ENCODE data around the gene FGF11. TPM values are rescaled to one million over a fixed set of nuclear protein-coding genes. Genes with fewer than 3 reads are reported as not detected.

The FGF11 gene
- total and polyA plus RNA-seq, 12 donors, result 2.0 to 15.9 (median 7.6) TPM

- ATAC-seq, result peak in 1 of 8 donors; percentile 17
- H3K36me3 ChIP-seq, result peaks cover 0 to 58% (median 7%) of the 10 kb centered on the region in 9 donors
Measured at GRCh38 chr17:7462474-7463371, 23.4 kb downstream of the FGF11 start.

DNA sequence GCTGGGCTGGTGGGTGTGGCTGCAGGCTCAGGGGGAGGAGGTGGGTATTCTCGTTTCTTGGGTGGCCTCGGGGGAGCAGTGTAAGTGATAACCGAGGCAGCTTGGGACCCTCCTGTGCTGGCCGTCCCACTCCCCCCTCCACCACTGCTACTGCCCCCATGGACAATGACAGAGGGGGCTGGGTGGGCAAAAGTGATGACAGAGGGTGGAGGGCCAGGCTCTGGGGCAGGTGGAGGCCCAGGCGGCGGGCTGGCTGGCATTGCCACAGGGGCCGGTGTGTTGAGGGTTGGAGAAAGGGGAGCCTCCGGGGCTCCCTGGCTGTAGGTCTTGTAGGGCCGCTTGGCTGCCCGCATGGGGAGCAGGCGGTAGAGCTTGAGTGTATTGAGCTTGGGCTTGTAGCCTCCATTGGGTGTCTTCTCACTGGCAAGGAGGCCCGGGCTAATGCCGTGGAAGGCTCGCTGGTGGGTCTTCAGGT lies 24.1 kb downstream of the FGF11 start:
- no peak overlapping the region for H3K27ac ChIP-seq
- no peak for DNase-seq
- TF ChIP-seq, protein P1, sequence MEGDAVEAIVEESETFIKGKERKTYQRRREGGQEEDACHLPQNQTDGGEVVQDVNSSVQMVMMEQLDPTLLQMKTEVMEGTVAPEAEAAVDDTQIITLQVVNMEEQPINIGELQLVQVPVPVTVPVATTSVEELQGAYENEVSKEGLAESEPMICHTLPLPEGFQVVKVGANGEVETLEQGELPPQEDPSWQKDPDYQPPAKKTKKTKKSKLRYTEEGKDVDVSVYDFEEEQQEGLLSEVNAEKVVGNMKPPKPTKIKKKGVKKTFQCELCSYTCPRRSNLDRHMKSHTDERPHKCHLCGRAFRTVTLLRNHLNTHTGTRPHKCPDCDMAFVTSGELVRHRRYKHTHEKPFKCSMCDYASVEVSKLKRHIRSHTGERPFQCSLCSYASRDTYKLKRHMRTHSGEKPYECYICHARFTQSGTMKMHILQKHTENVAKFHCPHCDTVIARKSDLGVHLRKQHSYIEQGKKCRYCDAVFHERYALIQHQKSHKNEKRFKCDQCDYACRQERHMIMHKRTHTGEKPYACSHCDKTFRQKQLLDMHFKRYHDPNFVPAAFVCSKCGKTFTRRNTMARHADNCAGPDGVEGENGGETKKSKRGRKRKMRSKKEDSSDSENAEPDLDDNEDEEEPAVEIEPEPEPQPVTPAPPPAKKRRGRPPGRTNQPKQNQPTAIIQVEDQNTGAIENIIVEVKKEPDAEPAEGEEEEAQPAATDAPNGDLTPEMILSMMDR (IDR thresholded peaks at IDR 0.05), result no peak

More at GRCh38 chr17:7462474-7463371, 23.4 kb downstream of the FGF11 start:
- no peak for DNase-seq
- intact Hi-C loops (cut with DNase I), result no loop called here
- WGBS, 2 donors, result 92% methylated on average over 43 to 44 of the region's 44 CpGs
- Histone ChIP-seq H3K4me3 (no peak overlapping the region), H3K4me1 (peaks cover 8 to 24% (median 20%) of the 10 kb centered on the region in 9 donors), H3K27ac (no peak overlapping the region), H3K27me3 (no peaks in the 10 kb centered on the region), H3K9me3 (no peaks in the 10 kb centered on the region)
- TF ChIP-seq, protein P1 (IDR thresholded peaks at IDR 0.05), result no peak

GRCh38 chr17:7464081-7464480 lies 24.8 kb downstream of the FGF11 start:
- 91 to 95% methylated on average over 9 of the region's 9 CpGs for WGBS, 2 donors
- TF ChIP-seq, protein P1 (IDR thresholded peaks at IDR 0.05), result no peak
- Histone ChIP-seq H3K9me3 (no peaks in the 10 kb centered on the region), H3K27ac (no peak overlapping the region), H3K4me1 (peaks cover 8 to 32% (median 31%) of the 10 kb centered on the region in 9 donors), H3K4me3 (no peak overlapping the region), H3K27me3 (no peaks in the 10 kb centered on the region), H3K36me3 (peaks cover 0 to 63% (median 7%) of the 10 kb centered on the region in 9 donors)
- no peak for DNase-seq
- ATAC-seq, result no peak
- intact Hi-C loops (cut with DNase I), result no loop called here

More for the DNA sequence above, 24.1 kb downstream of the FGF11 start:
- ATAC-seq, result no peak
- H3K9me3 ChIP-seq, result no peaks in the 10 kb centered on the region
- no peaks in the 10 kb centered on the region for H3K27me3 ChIP-seq
- peaks cover 8 to 30% (median 26%) of the 10 kb centered on the region in 9 donors for H3K4me1 ChIP-seq
- WGBS, 2 donors, result 85 to 86% methylated on average over 14 of the region's 14 CpGs
- H3K4me3 ChIP-seq, result no peak overlapping the region
- intact Hi-C loops (cut with DNase I), result no loop called here
- H3K36me3 ChIP-seq, result peaks cover 0 to 60% (median 7%) of the 10 kb centered on the region in 9 donors

DNA sequence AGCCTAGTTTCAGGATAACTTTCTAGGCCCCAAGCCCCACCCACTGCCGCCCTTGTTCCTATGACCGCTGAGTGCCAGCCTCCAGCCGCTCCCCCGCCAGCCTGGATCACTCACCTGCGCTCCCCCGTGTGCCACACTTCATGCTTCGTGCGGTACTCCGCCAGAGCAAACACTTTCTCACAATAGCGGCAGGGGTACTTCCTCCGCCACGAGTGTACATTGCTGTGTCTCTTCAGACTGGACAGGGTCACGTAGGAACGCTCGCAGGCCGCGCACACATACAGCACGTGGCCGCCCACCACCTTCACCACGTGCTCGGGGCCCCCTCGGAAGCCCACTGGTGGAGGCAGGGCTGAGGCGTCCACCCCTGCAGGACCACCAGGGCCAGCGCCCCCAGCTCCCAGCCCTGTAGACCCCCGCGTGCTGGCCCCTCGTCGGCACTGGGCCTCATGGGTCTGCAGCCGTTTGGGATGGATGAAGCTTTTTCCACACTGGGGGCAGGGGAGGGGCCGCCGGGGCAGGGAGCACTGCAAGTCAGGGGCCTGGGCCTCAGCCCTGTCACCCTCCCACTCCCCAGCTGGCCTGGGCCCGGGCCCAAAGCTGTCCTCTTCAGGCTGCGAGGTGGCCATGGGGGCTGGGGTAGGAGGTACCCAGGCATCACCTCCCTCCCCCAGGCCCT lies 26.4 kb downstream of the FGF11 start:
- H3K36me3 ChIP-seq, result peaks cover 0 to 63% (median 7%) of the 10 kb centered on the region in 9 donors

More for the DNA sequence above, 26.4 kb downstream of the FGF11 start:
- no peaks in the 10 kb centered on the region for H3K27me3 ChIP-seq
- peaks cover 13 to 47% (median 42%) of the 10 kb centered on the region in 9 donors for H3K4me1 ChIP-seq
- ATAC-seq, result peak in 3 of 8 donors; percentile 12 to 29 (median 14)
- intact Hi-C loops (cut with DNase I), result no loop called here
- TF ChIP-seq, protein P1 (IDR thresholded peaks at IDR 0.05), result no peak
- WGBS, 2 donors, result 88 to 91% methylated on average over 33 of the region's 33 CpGs
- H3K4me3 ChIP-seq, result no peak overlapping the region
- no peak for DNase-seq
- peak overlapping the region in 8 of 10 donors; percentile 73 to 88 (median 80) for H3K27ac ChIP-seq
- H3K9me3 ChIP-seq, result no peaks in the 10 kb centered on the region

Measured in heart right ventricle (tissue), 16 donors.